Colonic mucosa (tissue), 4 donors: ENCODE measurements around the gene WDR86. TPM values are rescaled to one million over a fixed set of nuclear protein-coding genes. Genes with fewer than 3 reads are reported as not detected.

Source experiments
- DNase-seq: peaks from one replicate; pipeline ENCODE4 v3.0.0-alpha.2; 2020
- H3K27ac ChIP-seq: fragments of 200-600 bp; one replicate; pipeline ENCODE4 v1.8.0; 2021
- H3K27me3 ChIP-seq: fragments of 200-600 bp; one replicate; pipeline ENCODE4 v1.8.0; 2021
- H3K36me3 ChIP-seq: fragments of 200-600 bp; one replicate; pipeline ENCODE4 v1.8.0; 2021
- H3K4me1 ChIP-seq: fragments of 200-600 bp; one replicate; pipeline ENCODE4 v1.8.0; 2021; ENCODE audit warnings: mild to moderate bottlenecking
- H3K4me3 ChIP-seq: fragments of 200-600 bp; one replicate; pipeline ENCODE4 v1.8.0; 2021
- H3K9ac ChIP-seq, 2 donors: one replicate each; pipeline ENCODE4 v1.7.0; 2013; ENCODE audit warnings: control low read depth in 2 of 2, low read depth in 2 of 2, low read length in 2 of 2
- H3K9me3 ChIP-seq: fragments of 200-600 bp; one replicate; pipeline ENCODE4 v1.8.0; 2021
- CTCF ChIP-seq: fragments of 200-600 bp; IDR thresholded peaks from one replicate; pipeline ENCODE4 v1.8.0; 2022; ENCODE audit warnings: antibody characterized with exemption, mild to moderate bottlenecking
- intact Hi-C: fragments of 100-400 bp; cut with DNase I; formaldehyde crosslinking; loops from one replicate; pipeline ENCODE4 v1.14.1; 2022
- total RNA-seq, 2 donors: library from RNA; stranded (reverse); fragmentation: NEBNext Ultra II Directional in 1 of 2; extraction: Animal tissue kit (Norgen Biotek cat#: 25700) in 1 of 2; gene quantifications; one replicate each; pipeline ENCODE4 v1.2.1, GENCODE V29; 2021
- donor health status: healthy.
- donor health status: DM: no; HTN: no; CAD: no.
- donor health status: DM: no; HTN: no; CAD: no.

Gene WDR86
- total RNA-seq, 2 donors from 2014 or later = 1.2 TPM; not detected in 1

GRCh38 chr7:151420144-151420543 is 10.3 kb upstream of the WDR86 start:
- intact Hi-C loops = no loop called here
- no peak overlapping the region for H3K27ac ChIP-seq
- no peaks in the 10 kb centered on the region for H3K4me1 ChIP-seq
- no peak for TF ChIP-seq CTCF
- H3K9ac ChIP-seq = no peak overlapping the region
- DNase-seq = no peak
- H3K36me3 ChIP-seq = no peaks in the 10 kb centered on the region
- H3K4me3 ChIP-seq = no peak overlapping the region
- no peaks in the 10 kb centered on the region for H3K9me3 ChIP-seq
- H3K27me3 ChIP-seq = no peaks in the 10 kb centered on the region

GRCh38 chr7:151416941-151417315 is 7.1 kb upstream of the WDR86 start:
- Histone ChIP-seq H3K36me3 (no peaks in the 10 kb centered on the region), H3K9me3 (no peaks in the 10 kb centered on the region), H3K27me3 (no peaks in the 10 kb centered on the region), H3K4me3 (no peak overlapping the region), H3K9ac (no peak overlapping the region), H3K4me1 (no peaks in the 10 kb centered on the region), H3K27ac (no peak overlapping the region)
- intact Hi-C loops = no loop called here
- DNase-seq = no peak
- TF ChIP-seq CTCF = no peak

GRCh38 chr7:151416112-151416940 is 6.5 kb upstream of the WDR86 start:
- H3K27me3 ChIP-seq = no peaks in the 10 kb centered on the region
- TF ChIP-seq CTCF = no peak
- H3K4me1 ChIP-seq = no peaks in the 10 kb centered on the region
- DNase-seq = no peak
- H3K4me3 ChIP-seq = no peak overlapping the region
- H3K9me3 ChIP-seq = no peaks in the 10 kb centered on the region
- no peak overlapping the region for H3K27ac ChIP-seq
- intact Hi-C loops = no loop called here
- H3K9ac ChIP-seq = no peak overlapping the region
- H3K36me3 ChIP-seq = no peaks in the 10 kb centered on the region

- TF ChIP-seq CTCF = no peak
- DNase-seq = no peak
- no peak overlapping the region for H3K9ac ChIP-seq
- H3K27me3 ChIP-seq = peaks cover 3% of the 10 kb centered on the region
- H3K4me3 ChIP-seq = no peak overlapping the region
- intact Hi-C loops = no loop called here
- H3K4me1 ChIP-seq = no peaks in the 10 kb centered on the region
- no peak overlapping the region for H3K27ac ChIP-seq
- no peaks in the 10 kb centered on the region for H3K36me3 ChIP-seq
- H3K9me3 ChIP-seq = no peaks in the 10 kb centered on the region
Measured at GRCh38 chr7:151415375-151416105, 5.7 kb upstream of the WDR86 start.

GRCh38 chr7:151413241-151413640 is 3.4 kb upstream of the WDR86 start:
- TF ChIP-seq CTCF = no peak
- Histone ChIP-seq H3K4me1 (peaks cover 8% of the 10 kb centered on the region), H3K36me3 (no peaks in the 10 kb centered on the region), H3K9ac (no peak overlapping the region), H3K27me3 (peaks cover 25% of the 10 kb centered on the region), H3K9me3 (no peaks in the 10 kb centered on the region), H3K4me3 (no peak overlapping the region), H3K27ac (no peak overlapping the region)
- DNase-seq = no peak
- intact Hi-C loops = no loop called here
